Measurements from ENCODE around the gene LRRC72.
"Not testable (repeated sequence)": the region's sequence is repeated elsewhere in the genome, so short reads cannot be mapped to it uniquely, and the experiment has no call there.

The LRRC72 gene

DNA sequence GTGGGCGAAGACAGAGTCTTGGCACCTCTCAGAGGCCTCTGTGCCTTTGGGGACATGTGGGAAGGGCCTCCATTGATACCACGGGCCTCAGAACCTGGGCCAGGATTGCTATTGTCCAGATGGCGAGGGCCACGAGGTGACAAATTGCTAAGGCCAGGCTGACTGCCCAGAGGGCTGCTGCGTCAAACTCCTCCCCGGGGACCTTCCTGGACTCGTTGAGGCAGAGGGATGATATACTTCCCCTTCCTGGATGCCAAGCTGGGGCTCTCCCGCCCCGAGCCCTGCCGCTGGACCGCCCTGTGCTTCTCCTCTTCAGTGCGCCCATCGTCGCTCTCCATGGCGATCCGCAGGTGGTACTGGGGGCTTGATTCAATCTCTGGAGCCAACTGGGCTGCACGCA lies 58.9 kb downstream of the LRRC72 start:
- no peak for DNase-seq

DNA sequence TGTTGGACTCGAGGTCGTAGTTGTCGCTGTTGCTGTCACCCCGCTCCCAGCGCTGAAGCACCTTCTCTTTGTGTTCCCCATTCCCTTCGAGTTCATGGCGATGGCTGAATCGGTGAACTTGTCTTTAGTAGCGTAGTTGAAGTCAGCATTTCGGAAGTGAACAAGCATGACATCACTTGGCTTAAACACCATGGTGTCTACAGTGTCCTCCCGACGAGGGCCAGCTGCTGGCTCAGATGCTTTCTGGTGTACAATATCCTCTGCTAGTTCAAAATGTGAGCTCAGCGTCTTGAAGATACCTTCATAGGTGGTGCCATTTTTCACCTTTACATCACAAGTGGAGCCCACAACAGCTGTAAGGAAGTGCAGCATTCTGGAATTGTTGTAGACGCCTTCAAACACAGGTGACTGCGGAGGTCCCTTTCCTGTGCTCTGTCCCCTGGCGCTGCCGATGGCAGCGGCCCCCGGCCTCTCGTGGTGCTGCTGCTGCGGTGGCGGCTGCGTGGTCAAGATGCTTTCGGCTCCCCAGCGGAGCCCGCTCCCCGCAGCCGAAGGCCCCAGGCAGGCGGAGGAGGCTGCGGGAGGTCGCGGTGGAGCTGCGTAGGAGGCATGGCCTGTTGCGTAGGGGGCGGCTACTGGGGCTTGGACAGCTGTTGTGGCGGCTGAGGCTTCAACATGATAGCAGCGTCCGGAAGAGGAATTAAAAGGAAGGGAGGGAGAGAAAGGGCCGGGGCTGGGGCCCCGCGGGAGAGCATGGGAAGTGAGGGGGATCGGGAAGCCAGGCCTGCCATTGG lies 59.7 kb downstream of the LRRC72 start:
- DNase-seq, result no peak

DNA sequence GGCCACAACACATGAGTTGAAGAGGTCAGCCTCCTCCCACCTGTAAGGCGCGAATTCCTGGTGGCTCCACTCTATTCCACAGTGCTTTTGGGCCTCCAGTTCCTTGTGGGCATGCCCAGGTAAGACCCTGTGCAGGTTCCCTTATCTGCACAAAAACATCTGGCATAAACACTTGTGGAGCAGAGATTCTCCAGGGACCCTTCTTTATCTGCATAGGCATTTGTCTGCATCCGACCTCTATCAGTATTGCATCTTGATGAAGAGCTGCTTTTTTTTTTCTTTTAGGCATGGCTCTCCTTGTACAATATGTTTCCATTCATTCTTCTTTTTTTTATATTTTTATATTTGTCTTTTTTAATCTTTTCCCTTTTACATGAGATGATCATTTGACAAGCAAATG lies 60.5 kb downstream of the LRRC72 start:
- no peak for DNase-seq

DNA sequence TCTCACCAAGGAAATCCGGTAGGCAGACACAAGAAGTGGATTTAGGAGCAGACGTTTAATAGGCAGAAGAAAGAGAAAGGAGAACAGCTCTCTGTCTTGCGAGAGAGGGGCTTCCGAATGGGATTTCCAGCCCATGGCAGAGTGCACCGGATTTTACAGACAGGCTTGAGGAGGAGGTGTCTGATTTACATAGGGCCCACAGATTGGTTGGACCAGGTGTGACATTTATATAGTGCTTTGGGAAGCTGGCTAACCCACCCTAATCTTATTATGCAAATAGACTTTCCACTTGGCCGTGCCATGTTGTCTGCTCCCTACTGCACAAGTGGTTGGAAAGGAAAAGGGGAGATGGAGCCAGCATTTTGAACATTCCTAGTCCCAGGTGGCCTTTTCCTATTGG lies 61.2 kb downstream of the LRRC72 start:
- DNase-seq, result peak; percentile 94

DNA sequence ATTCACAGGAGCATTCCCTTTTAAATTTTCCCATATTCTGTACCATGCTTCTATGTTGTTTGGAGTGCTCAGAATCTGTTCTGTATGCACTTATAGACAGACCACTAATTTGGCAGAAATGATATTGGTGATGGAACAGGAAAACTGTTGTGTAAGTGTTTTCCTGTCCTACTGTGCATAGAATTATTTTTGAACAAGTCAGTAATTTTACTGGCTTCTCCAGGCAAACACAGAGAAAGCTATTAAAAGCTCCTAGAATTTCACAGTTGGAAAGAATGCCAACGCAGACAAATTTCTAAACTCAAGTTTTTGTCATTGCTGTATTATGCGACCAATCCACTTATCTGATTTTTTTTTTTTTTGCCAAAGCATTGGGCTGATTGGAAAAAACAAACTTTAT lies 63.3 kb downstream of the LRRC72 start:
- DNase-seq, result no peak

DNA sequence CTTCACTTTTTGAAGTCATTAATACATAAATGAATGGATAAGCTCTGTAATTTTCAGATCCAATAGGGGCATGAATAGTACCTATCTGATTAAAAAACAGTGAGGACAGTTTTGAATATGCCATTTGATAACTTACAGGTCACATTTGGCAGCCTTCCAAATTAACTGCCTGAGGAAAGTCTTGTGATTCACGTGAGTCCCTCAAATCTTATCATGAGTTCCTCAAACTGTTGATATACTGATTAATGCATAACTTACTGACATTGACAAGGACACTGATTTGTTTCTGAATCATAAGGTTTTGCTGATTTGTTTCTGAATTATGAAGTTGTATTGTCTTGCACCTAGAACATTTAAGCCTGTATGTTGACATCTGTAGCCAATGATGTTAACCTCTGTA lies 63.8 kb downstream of the LRRC72 start:
- DNase-seq, result peak; percentile 26

DNA sequence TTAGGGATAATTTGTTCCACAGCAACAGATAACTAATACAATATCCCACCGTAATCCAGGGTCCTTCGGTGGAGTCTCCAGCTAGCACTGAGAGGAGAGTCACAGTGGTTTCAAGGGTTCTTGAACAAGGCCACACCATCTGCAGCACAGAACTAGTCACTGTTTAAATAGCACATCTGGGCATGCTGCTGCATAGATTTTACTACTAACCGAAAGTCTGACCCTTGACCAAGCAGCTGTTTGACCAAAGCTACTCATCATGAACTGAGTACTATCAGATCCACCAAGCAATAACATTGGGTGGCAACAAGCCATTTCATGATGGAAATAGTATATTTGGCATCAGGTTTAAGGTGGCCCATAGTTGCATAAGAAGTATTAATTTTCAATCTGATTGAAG lies 65.8 kb downstream of the LRRC72 start:
- DNase-seq, result no peak

DNA sequence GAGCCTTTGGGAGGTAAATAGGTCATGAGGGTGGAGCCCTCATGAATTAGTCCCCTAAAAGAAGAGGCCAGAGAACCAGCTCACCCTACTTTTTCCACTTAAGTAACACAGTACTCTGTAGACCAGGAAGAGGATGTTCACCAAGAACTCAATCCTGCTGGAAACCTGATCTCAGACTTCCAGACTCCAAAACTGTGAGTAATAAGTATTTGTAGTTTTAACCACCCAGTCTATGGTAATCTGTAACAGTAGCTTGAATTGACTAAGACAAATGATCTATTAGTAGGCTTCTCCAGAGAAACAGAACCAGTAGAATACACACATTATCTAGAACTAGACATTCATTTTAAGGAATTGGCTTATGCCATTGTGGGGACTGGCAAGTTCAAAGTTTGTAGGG lies 67.4 kb downstream of the LRRC72 start:
- no peak for DNase-seq

DNA sequence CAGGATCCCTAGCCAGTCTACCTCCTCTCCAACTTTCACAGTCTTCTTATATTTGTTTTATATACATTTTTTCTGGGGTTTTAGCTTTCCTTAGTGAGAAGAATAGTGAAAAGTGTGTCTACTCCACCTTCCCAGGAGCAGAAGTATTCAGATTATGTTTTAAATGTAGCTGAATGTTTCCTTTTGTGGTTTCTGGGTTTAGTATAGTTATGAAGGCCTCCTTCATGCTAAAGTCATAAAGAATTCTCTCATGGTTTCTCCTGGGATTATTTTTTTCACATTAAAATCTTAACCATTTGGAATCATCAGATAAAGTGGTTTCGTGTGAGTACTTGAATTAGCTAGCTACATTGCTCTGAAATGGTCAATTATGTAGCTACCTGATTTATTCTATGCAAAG lies 68.1 kb downstream of the LRRC72 start:
- no peak for DNase-seq

DNA sequence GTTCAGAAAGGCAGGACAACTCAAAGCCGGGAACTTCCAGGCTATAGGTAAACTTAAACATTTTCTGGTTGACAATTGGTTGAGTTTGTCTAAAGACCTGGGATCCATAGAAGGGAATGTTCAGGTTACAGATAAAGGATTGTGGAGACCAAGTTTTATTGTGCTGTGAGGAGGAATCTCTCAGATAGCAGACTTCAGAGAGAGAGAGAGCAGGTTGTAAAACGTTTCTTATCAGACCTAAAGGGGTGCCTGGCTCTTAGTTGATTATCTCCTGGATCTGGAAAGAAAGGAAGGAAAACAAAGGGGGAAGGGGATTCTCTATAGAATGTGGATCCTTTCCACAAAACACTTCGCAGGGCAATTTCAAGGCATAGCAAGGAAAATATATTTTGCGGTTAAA lies 69.0 kb downstream of the LRRC72 start:
- DNase-seq, result not testable (repeated sequence)

DNA sequence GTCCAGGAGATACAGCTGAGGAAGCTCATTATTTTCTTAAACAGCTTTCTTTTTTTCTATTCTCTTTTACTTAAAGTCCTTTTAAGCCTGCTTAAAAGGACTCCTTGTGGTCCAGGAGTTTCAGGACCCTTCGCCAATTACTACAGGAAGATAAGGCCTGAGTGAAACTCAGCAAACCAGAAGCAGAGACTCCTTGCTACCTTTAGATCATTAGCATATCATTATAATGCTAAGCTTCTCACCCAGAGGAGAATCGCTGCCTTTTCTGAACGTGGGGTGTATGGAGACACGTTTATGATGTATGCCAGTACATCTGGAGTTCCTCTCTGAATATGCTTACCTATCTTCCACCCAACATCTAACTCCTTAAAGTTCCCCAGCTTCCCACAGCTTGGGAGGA lies 71.4 kb downstream of the LRRC72 start:
- no peak for DNase-seq

DNA sequence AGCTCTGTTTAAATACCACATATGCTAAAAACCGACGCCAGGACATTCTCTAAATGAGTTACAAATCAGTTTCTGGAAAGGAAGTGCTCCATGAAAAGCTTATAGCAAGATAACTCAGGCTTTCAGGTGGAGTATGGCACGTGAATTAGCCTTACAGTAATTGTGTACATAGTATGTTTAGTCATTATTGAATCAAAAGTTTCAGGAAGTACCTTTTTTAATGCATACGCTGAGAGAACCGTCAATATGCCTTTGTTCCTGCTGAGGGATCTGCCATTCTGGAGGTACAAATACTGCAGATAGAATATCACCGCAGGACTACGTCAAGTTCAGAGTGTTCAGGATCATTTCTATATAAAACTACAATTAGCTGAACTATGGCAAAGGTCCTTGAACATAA lies 73.2 kb downstream of the LRRC72 start:
- DNase-seq, result no peak

DNA sequence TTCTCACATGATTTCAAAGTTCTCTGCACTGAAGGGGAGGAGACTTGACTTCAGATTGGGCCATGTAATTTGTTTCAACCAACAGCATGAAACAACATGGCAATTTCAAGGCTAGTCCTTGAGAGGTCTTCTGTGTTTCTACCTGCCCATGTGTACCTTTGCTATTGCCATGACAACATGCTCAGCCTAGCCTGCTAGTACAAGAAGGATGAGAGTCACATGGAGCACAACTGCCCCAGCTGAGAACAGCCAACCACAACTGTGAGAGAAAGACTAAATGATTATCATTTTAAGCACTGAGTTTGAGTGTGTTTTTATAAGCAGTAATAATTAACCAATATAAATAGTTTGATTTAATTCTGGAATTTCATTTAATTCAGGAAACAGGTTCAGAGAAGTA lies 77.0 kb downstream of the LRRC72 start:
- no peak for DNase-seq

DNA sequence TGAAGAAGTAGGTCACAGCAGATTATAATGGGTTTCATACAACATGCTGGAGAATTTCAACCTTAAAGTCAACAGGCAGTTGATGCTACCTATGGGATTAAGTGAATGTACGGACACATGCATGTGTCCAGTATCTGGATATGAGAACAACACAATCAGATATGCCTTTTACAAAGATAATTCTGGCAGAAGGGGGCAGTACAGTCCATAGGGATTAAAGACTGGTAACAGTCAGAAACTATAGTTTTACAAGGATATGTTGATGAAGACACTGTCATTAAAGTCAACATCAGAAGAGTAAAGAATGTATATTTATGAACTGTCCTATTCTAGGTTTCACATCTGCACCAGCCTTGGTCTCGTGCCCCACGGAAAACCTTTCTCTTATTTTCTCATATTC lies 77.4 kb downstream of the LRRC72 start:
- no peak for DNase-seq

DNA sequence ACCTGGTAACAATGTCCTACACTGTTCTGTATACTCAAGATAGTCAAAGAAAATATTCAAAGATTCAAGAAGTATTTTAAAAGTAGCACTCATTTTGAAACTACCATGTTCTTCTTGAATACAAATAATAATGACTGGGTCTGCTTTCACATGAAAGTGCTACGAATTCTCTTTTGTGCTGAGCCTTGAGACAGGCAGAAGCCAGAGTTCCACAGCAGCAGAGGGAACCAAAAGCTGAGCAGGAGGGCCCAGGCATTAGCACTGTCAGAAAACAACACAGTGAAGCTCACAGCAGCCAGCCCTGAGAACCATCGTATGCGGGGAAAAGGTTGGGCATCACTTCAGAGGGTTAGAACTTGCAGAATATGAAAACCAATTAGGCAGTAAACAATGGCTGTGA lies 80.1 kb downstream of the LRRC72 start:
- no peak for DNase-seq

DNA sequence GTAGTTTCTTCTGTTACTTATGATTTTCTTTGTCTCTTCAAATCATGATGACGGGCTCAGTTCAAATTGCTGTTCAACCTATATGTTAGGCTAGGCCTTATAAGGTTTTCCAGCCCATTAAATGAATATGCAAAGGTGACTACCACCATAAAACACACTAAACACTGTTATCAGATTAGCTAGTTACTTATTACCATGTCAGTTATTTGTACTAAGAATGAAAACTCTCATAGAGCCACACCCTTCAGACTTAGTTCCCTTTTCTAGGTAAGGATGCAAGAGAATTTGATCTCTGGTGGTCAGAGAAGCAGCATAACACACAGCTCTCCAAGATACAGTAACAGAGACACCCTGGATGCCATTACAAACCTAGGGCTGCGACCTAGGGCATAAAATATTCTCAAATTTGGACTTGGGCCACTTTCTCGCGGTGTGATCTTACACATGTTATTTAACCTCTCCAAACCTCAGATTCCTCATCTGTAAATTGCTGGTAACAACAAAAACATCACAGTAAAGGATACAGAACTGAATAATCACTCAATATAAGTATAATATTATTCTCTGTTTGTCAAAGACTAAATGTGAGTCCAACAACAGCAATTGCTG lies 83.3 kb downstream of the LRRC72 start:
- no peak for DNase-seq

DNA sequence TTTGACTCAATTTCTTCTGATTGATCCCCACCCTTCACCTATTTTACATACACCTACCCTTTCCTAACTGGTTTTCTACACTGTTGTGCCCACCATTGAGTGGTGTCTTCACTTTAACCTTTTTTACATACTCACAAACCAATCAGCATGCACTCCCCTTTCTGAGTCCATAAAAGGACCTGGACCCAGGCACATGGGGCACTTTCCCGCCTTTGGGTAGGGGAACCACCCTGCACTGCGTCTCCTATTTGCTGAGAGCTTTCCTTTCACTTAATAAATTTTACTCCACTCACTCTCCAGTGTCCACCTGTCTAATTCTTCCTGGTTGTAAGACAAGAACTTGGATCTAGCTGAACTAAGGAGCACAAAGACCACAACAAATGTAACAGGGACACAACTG lies 85.1 kb downstream of the LRRC72 start:
- DNase-seq, result no peak

DNA sequence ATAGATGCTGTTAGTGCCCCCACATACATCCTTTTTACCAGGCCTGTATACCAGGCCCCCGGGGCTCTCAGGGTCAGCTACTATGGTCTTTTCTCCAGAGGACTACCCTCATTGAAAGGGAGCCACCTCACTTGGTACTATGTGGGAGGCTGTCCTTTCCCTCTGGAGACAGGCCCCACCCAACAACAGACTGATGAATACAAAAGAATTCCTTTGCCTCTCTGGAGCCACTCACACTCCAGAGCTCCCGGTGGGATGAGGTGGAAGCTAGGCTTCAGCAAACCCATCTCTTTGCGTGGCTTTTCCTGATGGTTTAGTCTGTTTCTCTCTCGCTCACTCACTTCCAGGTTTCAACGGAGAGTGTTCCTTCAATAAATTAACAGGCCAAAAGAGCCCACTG lies 88.6 kb downstream of the LRRC72 start:
- DNase-seq, result no peak

DNA sequence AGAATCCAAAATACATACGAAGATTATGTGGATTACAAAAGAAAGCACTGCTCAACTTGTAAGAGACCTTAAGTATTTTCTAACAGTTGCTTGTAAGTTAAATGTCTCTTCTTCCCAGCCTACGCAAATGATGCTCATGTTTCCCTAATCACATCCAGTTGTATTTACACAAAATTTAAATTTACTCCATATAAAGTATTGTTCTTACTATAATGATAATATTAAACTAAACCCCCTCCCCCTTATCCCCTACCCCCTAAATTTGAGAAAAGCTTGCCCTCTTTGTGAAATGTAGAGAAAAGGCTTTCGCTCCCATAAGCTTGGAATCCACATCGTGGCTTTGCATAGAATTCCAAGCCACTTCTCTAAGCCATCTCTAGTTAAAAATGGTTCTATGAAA lies 89.5 kb downstream of the LRRC72 start:
- no peak for DNase-seq

DNA sequence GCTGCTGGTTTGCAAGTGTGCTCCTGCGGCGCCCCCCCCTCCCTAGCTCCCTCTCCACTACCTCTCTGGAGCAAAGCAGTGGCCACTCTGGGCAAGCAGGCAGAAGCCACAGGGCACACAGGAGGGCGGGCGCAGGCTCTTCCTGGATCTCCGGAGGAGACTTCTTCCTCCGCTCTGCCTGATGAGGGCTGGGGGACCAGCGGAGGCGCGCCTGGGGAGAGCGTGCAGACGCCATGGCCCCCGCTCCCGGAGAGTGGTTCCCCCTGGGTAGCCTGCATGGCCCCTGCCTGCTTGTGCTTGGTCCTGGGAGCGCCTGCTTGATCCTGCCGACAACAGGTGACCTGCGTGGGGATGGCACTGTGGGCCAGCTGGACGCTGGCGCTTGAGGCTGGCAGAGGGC lies 89.9 kb downstream of the LRRC72 start:
- no peak for DNase-seq

DNA sequence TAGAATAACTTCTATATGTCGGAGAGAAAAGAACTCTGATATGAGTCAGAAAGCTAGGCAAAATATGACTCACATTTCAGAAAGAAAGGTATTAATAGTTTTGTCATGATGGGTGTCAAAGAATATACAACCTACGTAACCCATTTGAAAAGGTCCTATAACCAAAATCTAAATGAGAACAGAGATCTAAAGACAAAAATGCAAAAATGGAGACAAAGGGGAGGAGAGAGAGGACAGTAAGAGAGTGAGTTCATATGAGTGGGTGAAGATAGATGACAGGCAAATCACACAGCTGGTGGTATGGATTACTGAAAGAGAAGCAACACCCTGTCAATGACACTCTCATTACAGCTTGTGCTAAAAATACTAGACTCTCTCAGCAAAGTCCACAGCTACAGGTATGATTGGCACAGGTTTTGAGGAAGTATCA lies 93.4 kb downstream of the LRRC72 start:
- no peak for DNase-seq

DNA sequence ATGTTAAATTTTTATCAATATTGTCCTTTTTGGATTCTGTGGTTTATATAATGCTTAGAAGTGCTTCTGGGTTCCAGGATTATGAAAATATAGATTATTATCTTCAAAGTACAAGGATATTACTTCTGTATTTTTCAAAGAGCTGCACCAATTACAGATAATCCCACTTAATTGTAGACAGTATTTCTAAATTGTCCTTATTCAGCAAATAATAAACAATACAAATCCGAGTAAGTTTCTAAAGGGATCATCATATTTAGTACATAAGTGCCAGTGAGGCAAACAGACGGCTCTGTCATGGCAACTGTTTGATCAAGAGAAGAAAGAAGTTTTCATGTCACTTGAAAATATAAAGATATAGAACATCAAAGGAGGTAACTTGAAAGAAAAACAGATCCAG lies 99.8 kb downstream of the LRRC72 start:
- no peak for DNase-seq

DNA sequence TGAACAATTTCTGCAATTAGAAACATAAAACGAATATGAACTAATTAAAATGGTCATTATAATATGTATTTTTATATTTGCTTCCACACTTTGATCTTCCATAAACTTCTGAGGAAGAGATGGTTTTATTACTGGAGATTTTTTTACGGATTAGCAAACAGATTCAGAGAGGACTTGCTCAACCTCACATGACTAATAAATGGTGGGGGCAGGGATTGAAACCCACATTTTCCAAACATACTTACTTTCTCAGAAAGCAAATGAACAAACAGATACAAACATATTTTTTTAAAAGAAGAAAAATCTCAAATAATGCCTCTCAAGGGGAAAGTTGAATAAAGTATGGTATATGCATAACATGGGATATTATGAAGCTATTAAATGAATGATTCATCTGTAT lies 100.6 kb downstream of the LRRC72 start:
- DNase-seq, result no peak

DNA sequence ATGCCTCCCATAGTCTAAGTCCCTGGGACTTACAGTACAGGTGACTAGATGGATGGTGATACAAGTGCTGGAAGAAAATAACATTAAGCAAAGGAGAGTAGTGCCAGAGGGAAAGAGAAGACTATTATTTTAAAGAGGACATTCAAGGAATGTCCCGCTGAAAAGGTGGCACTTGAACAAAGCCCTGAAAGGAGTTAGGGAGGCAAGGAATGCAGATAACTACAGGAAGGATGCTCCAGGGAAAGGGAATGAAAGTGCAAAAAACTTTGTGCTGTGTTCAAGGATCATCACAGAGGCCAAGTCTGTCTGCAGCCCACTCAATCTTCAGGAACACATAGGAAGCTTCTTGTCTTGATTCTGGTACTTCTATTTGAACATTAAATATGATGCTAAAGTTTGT lies 104.0 kb downstream of the LRRC72 start:
- DNase-seq, result no peak
